HCT116 (cell line): ENCODE data around the gene SIX2. TPM values are rescaled to one million over a fixed set of nuclear protein-coding genes. Genes with fewer than 3 reads are reported as not detected.
A peak's percentile ranks its signal among the peaks of the same experiment; 100 is the strongest.

ENCODE experiments used
- ATAC-seq: fragments of 200-7000 bp; cut with Tn5 transposase; 2 replicates; pipeline ENCODE4 v1.9.1; 2020; ENCODE audit warnings: mild to moderate bottlenecking, moderate library complexity
- BruUV-seq: library from RNA; stranded (reverse); fragments of 400-500 nt; replicated peaks from 2 replicates; lab custom pipeline; 2021; lab: Mats Ljungman, UMichigan
- CTCF ChIA-PET: fragments of 300-600 bp; sonication (Branson Sonifier 250); formaldehyde crosslinking; loops from one replicate; lab custom pipeline; 2021; ENCODE audit warnings: antibody characterized with exemption; lab: Charles Lee
- POLR2A ChIA-PET: fragments of 300-600, 350-600 bp; sonication (Branson Sonifier 250); formaldehyde crosslinking; loops from one replicate; lab custom pipeline; 2021; ENCODE audit warnings: antibody characterized with exemption; lab: Charles Lee
- RAD21 ChIA-PET, 2 experiments: fragments of 300-600 bp; sonication (Branson Sonifier 250); formaldehyde crosslinking; loops; one replicate each; lab custom pipeline; 2023; ENCODE audit warnings: low total read pairs in 2 of 2; ENCODE audit not compliant: uncharacterized antibody in 2 of 2, unreplicated experiment in 2 of 2, low non-redundant PET in 1 of 2; lab: Charles Lee
- DNase-seq: peaks from one replicate; pipeline ENCODE4 v3.0.0-alpha.2; 2010; ENCODE audit warnings: low read depth, low spot score
- H2AFZ ChIP-seq: fragments of 200-600 bp; shearing (Covaris generic), sonication (generic); 2 replicates; pipeline ENCODE4 v1.6.1; 2017; ENCODE audit warnings: low read depth, mixed run types, mixed read lengths, antibody characterized with exemption, low read length; ENCODE audit not compliant: poor library complexity, severe bottlenecking
- H3K27ac ChIP-seq: 2 replicates; pipeline ENCODE4 v1.5.1; 2012; ENCODE audit warnings: low read depth, low read length
- H3K27me3 ChIP-seq: fragments of 200-600 bp; sonication (generic); 2 replicates; pipeline ENCODE4 v1.6.1; 2016; ENCODE audit warnings: mixed run types, low read length, mixed read lengths; ENCODE audit not compliant: insufficient read depth
- H3K36me3 ChIP-seq, 2 experiments: fragments of 200-500 bp in 1 of 2; fragments of 200-600 bp in 1 of 2; sonication (Bioruptor generic) in 1 of 2; sonication (generic) in 1 of 2; 2 replicates each; pipeline versions ENCODE4 v1.5.1 to v1.6.1; 2014 to 2016; ENCODE audit warnings: low read length in 2 of 2, inconsistent platforms in 1 of 2, mixed read lengths in 1 of 2, mixed run types in 1 of 2; ENCODE audit not compliant: insufficient read depth in 2 of 2, control insufficient read depth in 1 of 2
- H3K4me1 ChIP-seq, 2 experiments: fragments of 200-600 bp in 1 of 2; sonication (generic) in 1 of 2; 2 replicates each; pipeline versions ENCODE4 v1.5.1 to v1.6.1; 2012 to 2017; ENCODE audit warnings: low read length in 2 of 2, inconsistent platforms in 1 of 2, mild to moderate bottlenecking in 1 of 2, mixed read lengths in 1 of 2, mixed run types in 1 of 2, moderate library complexity in 1 of 2; ENCODE audit not compliant: insufficient read depth in 2 of 2, control insufficient read depth in 1 of 2
- H3K4me2 ChIP-seq: fragments of 200-600 bp; sonication (generic); 2 replicates; pipeline ENCODE4 v1.6.1; 2017; ENCODE audit warnings: mixed run types, low read length, mixed read lengths
- H3K4me3 ChIP-seq, 2 experiments: fragments of 200-600 bp in 1 of 2; sonication (generic) in 1 of 2; replicated peaks in 1 of 2; 2 replicates each; pipeline ENCODE4 v1.5.1; 2011 to 2016; ENCODE audit warnings: low read length in 2 of 2, control low read depth in 1 of 2, low read depth in 1 of 2, mild to moderate bottlenecking in 1 of 2, mixed read lengths in 1 of 2, mixed run types in 1 of 2
- H3K79me2 ChIP-seq: fragments of 200-600 bp; sonication (generic); 2 replicates; pipeline ENCODE4 v1.6.1; 2017; ENCODE audit warnings: mild to moderate bottlenecking, mixed run types, low read length, moderate library complexity, mixed read lengths; ENCODE audit not compliant: insufficient read depth
- H3K9ac ChIP-seq: fragments of 200-600 bp; sonication (generic); 2 replicates; pipeline ENCODE4 v1.6.1; 2016; ENCODE audit warnings: low read length, mixed read lengths
- H3K9me2 ChIP-seq: fragments of 200-600 bp; sonication (generic), shearing (Covaris generic); 2 replicates; pipeline ENCODE4 v1.6.1; 2017; ENCODE audit warnings: mixed run types, mild to moderate bottlenecking, moderate library complexity; ENCODE audit not compliant: insufficient read depth
- H3K9me3 ChIP-seq, 2 experiments: fragments of 200-500 bp in 1 of 2; fragments of 200-600 bp in 1 of 2; sonication (Bioruptor generic) in 1 of 2; sonication (generic) in 1 of 2; 2 replicates each; pipeline ENCODE4 v1.6.1; 2014 to 2017; ENCODE audit warnings: low read length in 2 of 2, mixed read lengths in 2 of 2, inconsistent platforms in 1 of 2, low read depth in 1 of 2, mild to moderate bottlenecking in 1 of 2, mixed run types in 1 of 2, moderate library complexity in 1 of 2; ENCODE audit not compliant: control insufficient read depth in 1 of 2, insufficient read depth in 1 of 2
- H4K20me1 ChIP-seq: fragments of 200-600 bp; sonication (generic), shearing (Covaris generic); 2 replicates; pipeline ENCODE4 v1.6.1; 2017; ENCODE audit warnings: mixed run types, mild to moderate bottlenecking, moderate library complexity; ENCODE audit not compliant: insufficient read depth
- ATF3 ChIP-seq: IDR thresholded peaks from 2 replicates; pipeline ENCODE4 v1.6.1; 2012
- CTCF ChIP-seq, 3 experiments: fragments of 200-600 bp in 1 of 3; sonication (generic) in 1 of 3; IDR thresholded peaks in 2 of 3; conservative IDR thresholded peaks in 1 of 3; 2 replicates each; pipeline ENCODE4 v1.5.1; 2012 to 2017; ENCODE audit warnings: low read depth in 2 of 3, low read length in 2 of 3, antibody characterized with exemption in 1 of 3, borderline replicate concordance in 1 of 3, control low read depth in 1 of 3, mild to moderate bottlenecking in 1 of 3, mixed read lengths in 1 of 3, mixed run types in 1 of 3, moderate library complexity in 1 of 3; ENCODE audit not compliant: insufficient read depth in 1 of 3
- ELF1 ChIP-seq: IDR thresholded peaks from 2 replicates; pipeline ENCODE4 v1.6.1; 2012; ENCODE audit warnings: low read depth, borderline replicate concordance
- EZH2phosphoT487 ChIP-seq: fragments of 200-600 bp; IDR thresholded peaks from 2 replicates; pipeline ENCODE4 v1.6.1; 2018; ENCODE audit warnings: antibody characterized with exemption, borderline replicate concordance
- POLR2A ChIP-seq: IDR thresholded peaks from 2 replicates; pipeline ENCODE4 v1.7.0; 2011; ENCODE audit warnings: borderline replicate concordance; ENCODE audit not compliant: insufficient read depth, insufficient read length; ENCODE audit errors: extremely low read depth
- REST ChIP-seq: IDR thresholded peaks from 2 replicates; pipeline ENCODE4 v1.6.1; 2012; ENCODE audit warnings: low read depth
- YY1 ChIP-seq: IDR thresholded peaks from 2 replicates; pipeline ENCODE4 v1.6.1; 2011; ENCODE audit warnings: low read length, low read depth, moderate library complexity, mild to moderate bottlenecking; ENCODE audit not compliant: insufficient replicate concordance; ENCODE audit errors: extremely low read depth
- ZNF274 ChIP-seq: fragments of 200-500 bp; sonication (Bioruptor generic); IDR thresholded peaks from 2 replicates; pipeline ENCODE4 v1.6.1; 2014; ENCODE audit warnings: mild to moderate bottlenecking, low read depth, low read length, inconsistent platforms
- intact Hi-C: fragments of 100-400 bp; cut with micrococcal nuclease; formaldehyde crosslinking; loops from 2 replicates; pipeline ENCODE4 v1.10.0; 2022
- total RNA-seq: library from RNA; stranded (reverse); gene quantifications from one replicate; pipeline ENCODE4 v1.2.1, GENCODE V29; 2021; ENCODE audit not compliant: unreplicated experiment

The SIX2 gene
- total RNA-seq, 1 experiment from 2014 or later: 0.54 TPM

- TF ChIP-seq CTCF (IDR thresholded peaks at IDR 0.05 in 2 of 3, conservative IDR thresholded peaks at IDR 0.05 in 1 of 3; ENCODE audit: borderline replicate concordance in 1 of 3, insufficient read depth in 1 of 3, low read depth in 2 of 3, low read length in 2 of 3) (peak; percentile 2 to 13 (median 5); a peak in 1 of 6 replicates), POLR2A (no peak)
Measured at GRCh38 chr2:45024600-45025291, 15.5 kb upstream of the SIX2 start (continued).

- no peaks in the 10 kb centered on the region for H3K79me2 ChIP-seq
- no peaks in the 10 kb centered on the region for H3K36me3 ChIP-seq
- H4K20me1 ChIP-seq: no peaks in the 10 kb centered on the region
- H3K4me1 ChIP-seq: peaks cover 0 to 14% of the 10 kb centered on the region in 2 experiments; a peak in 2 of 4 replicates
- RAD21 ChIA-PET: no interaction called here
- no TSS peak for BruUV-seq
- CTCF ChIA-PET: no interaction called here
- no peak for DNase-seq
- no peak overlapping the region for H3K27ac ChIP-seq
- no peaks in the 10 kb centered on the region for H3K9me3 ChIP-seq
- POLR2A ChIA-PET: no interaction called here
- ATAC-seq: no peak
- TF ChIP-seq ATF3: no peak
- TF ChIP-seq REST: no peak
- no peak for TF ChIP-seq ELF1
- no peak for TF ChIP-seq ZNF274
- no peak for TF ChIP-seq EZH2phosphoT487
- no peak for TF ChIP-seq YY1
- H3K4me2 ChIP-seq: no peak overlapping the region
- intact Hi-C loops: no loop called here
- H3K27me3 ChIP-seq: no peaks in the 10 kb centered on the region
- H3K4me3 ChIP-seq: no peak overlapping the region
- H3K9ac ChIP-seq: no peak overlapping the region
- no peak overlapping the region for H2AFZ ChIP-seq
- H3K9me2 ChIP-seq: no peaks in the 10 kb centered on the region
Measured at GRCh38 chr2:45024097-45024496, 14.8 kb upstream of the SIX2 start.
